Gastrocnemius medialis (tissue), 4 donors: ENCODE data around the gene KRTAP9-6. TPM values are rescaled to one million over a fixed set of nuclear protein-coding genes. Genes with fewer than 3 reads are reported as not detected.
"Not testable (repeated sequence)": the region's sequence is repeated elsewhere in the genome, so short reads cannot be mapped to it uniquely, and the experiment has no call there.

Source experiments
- ATAC-seq, 2 donors: fragments of 150-250 bp; one replicate each; pipeline ENCODE4 v1.9.1; 2016
- DNase-seq, 2 donors: peaks; one replicate each; pipeline ENCODE4 v3.0.0-alpha.2; 2019
- H3K27ac ChIP-seq, 4 donors: fragments of 200-600 bp; sonication (generic); 1 replicate in 1 of 4; 2 replicates in 3 of 4; pipeline ENCODE4 v1.5.1; 2016 to 2018; ENCODE audit warnings: mild to moderate bottlenecking in 2 of 4, moderate library complexity in 1 of 4
- H3K27me3 ChIP-seq, 3 donors: fragments of 200-600 bp; sonication (generic) in 2 of 3; 1 replicate in 1 of 3; 2 replicates in 2 of 3; pipeline versions ENCODE4 v1.5.1 to v1.6.0; 2016 to 2019; ENCODE audit warnings: mild to moderate bottlenecking in 1 of 3, moderate library complexity in 1 of 3
- H3K36me3 ChIP-seq, 2 donors: fragments of 200-600 bp; sonication (generic) in 1 of 2; one replicate each; pipeline ENCODE4 v1.5.1; 2017 to 2018
- H3K4me1 ChIP-seq, 2 donors: fragments of 200-600 bp; sonication (generic) in 1 of 2; one replicate each; pipeline ENCODE4 v1.5.1; 2016 to 2017; ENCODE audit warnings: mild to moderate bottlenecking in 2 of 2
- H3K4me3 ChIP-seq, 4 donors: fragments of 200-600 bp; sonication (generic) in 3 of 4; 1 replicate in 1 of 4; 2 replicates in 3 of 4; pipeline ENCODE4 v1.5.1; 2016 to 2019; ENCODE audit warnings: mild to moderate bottlenecking in 2 of 4
- H3K9me3 ChIP-seq, 3 donors: fragments of 200-600 bp; sonication (generic) in 2 of 3; 1 replicate in 1 of 3; 2 replicates in 2 of 3; pipeline ENCODE4 v1.5.1; 2016 to 2019
- CTCF ChIP-seq, 5 experiments: fragments of 450-650 bp in 3 of 5; fragments of 200-600 bp in 2 of 5; sonication (generic) in 2 of 5; IDR thresholded peaks in 4 of 5; conservative IDR thresholded peaks in 1 of 5; 1 replicate in 4 of 5; 2 replicates in 1 of 5; pipeline ENCODE4 v1.5.1; 2016 to 2019; ENCODE audit warnings: antibody characterized with exemption in 5 of 5, mild to moderate bottlenecking in 3 of 5, moderate library complexity in 3 of 5
- POLR2A ChIP-seq, 2 donors: fragments of 450-650 bp; IDR thresholded peaks; one replicate each; pipeline ENCODE4 v1.6.1; 2017; ENCODE audit warnings: antibody characterized with exemption in 2 of 2, mild to moderate bottlenecking in 2 of 2, moderate library complexity in 2 of 2
- in situ Hi-C, 4 donors: fragments of 200-750 bp; cut with MboI; loops; one replicate each; pipeline versions ENCODE4 v1.15.0 to v1.8.0; 2017; ENCODE audit warnings: low sequenced_read_pairs in 4 of 4
- intact Hi-C: fragments of 100-400 bp; cut with DNase I; formaldehyde crosslinking; loops from one replicate; pipeline ENCODE4 v1.15.1; 2023; ENCODE audit warnings: low total_unique reads
- total RNA-seq, 4 donors: library from RNA; depleted of rRNA; stranded (reverse); fragments of >200 nt; gene quantifications; one replicate each; pipeline versions ENCODE4 v1.1.0 to v1.2.3, GENCODE V29; 2016

Gene KRTAP9-6
- not detected for total RNA-seq

GRCh38 chr17:41265078-41265477 is at the start of gene KRTAP9-6:
Gene KRTAP9-6 (plus strand): TSS chr17:41265378. CDS start chr17:41265378, 0 bp downstream.
- no peak for TF ChIP-seq CTCF (IDR thresholded peaks at IDR 0.05 in 4 of 5, conservative IDR thresholded peaks at IDR 0.05 in 1 of 5)
- no peak for TF ChIP-seq POLR2A (IDR thresholded peaks at IDR 0.05)

GRCh38 chr17:41215681-41216080 is 49.5 kb upstream of the KRTAP9-6 start:
- Histone ChIP-seq H3K36me3 (no peaks in the 10 kb centered on the region), H3K27me3 (peaks cover 0 to 4% (median 3%) of the 10 kb centered on the region in 3 donors), H3K4me1 (no peaks in the 10 kb centered on the region), H3K27ac (no peak overlapping the region), H3K4me3 (no peak overlapping the region), H3K9me3 (no peaks in the 10 kb centered on the region)
- ATAC-seq: no peak
- DNase-seq: no peak
- intact Hi-C loops (no loop called here), in situ Hi-C loops (no loop called here)
- no peak for TF ChIP-seq CTCF (IDR thresholded peaks at IDR 0.05 in 4 of 5, conservative IDR thresholded peaks at IDR 0.05 in 1 of 5)
- TF ChIP-seq POLR2A (IDR thresholded peaks at IDR 0.05): no peak

More at GRCh38 chr17:41265078-41265477, at the start of gene KRTAP9-6:
- Histone ChIP-seq H3K27me3 (peaks cover 0 to 3% (median 0%) of the 10 kb centered on the region in 3 donors), H3K9me3 (no peaks in the 10 kb centered on the region), H3K4me3 (no peak within 1 kb of the TSS), H3K36me3 (no peaks in the 10 kb centered on the region), H3K27ac (no peak within 1 kb of the TSS), H3K4me1 (no peaks in the 10 kb centered on the region)
- ATAC-seq: no peak
- in situ Hi-C loops: loop anchor here in 1 of 4 donors (25.0 kb wide), 1 partner anchor 103 kb away; the partner anchor contains the start of genes KRTAP4-3 and KRTAP4-4
- intact Hi-C loops: no loop called here
- DNase-seq: no peak

GRCh38 chr17:41223821-41224220 is 41.4 kb upstream of the KRTAP9-6 start:
- no peaks in the 10 kb centered on the region for H3K4me1 ChIP-seq
- in situ Hi-C loops (no loop called here), intact Hi-C loops (no loop called here)
- H3K4me3 ChIP-seq: no peak overlapping the region
- no peak for DNase-seq
- TF ChIP-seq POLR2A (IDR thresholded peaks at IDR 0.05) (no peak), CTCF (IDR thresholded peaks at IDR 0.05 in 4 of 5, conservative IDR thresholded peaks at IDR 0.05 in 1 of 5) (no peak)
- H3K9me3 ChIP-seq: no peaks in the 10 kb centered on the region
- no peak for ATAC-seq
- no peak overlapping the region for H3K27ac ChIP-seq
- H3K27me3 ChIP-seq: peaks cover 0 to 3% (median 2%) of the 10 kb centered on the region in 3 donors
- H3K36me3 ChIP-seq: no peaks in the 10 kb centered on the region

GRCh38 chr17:41226051-41226450 is 39.1 kb upstream of the KRTAP9-6 start:
- H3K36me3 ChIP-seq: no peaks in the 10 kb centered on the region
- intact Hi-C loops: no loop called here
- in situ Hi-C loops: no loop called here
- H3K27me3 ChIP-seq: peaks cover 0 to 4% (median 3%) of the 10 kb centered on the region in 3 donors
- H3K4me3 ChIP-seq: no peak overlapping the region
- no peak for TF ChIP-seq POLR2A (IDR thresholded peaks at IDR 0.05)
- TF ChIP-seq CTCF (IDR thresholded peaks at IDR 0.05 in 4 of 5, conservative IDR thresholded peaks at IDR 0.05 in 1 of 5): no peak
- H3K4me1 ChIP-seq: no peaks in the 10 kb centered on the region
- no peak overlapping the region for H3K27ac ChIP-seq
- ATAC-seq (no peak), DNase-seq (no peak)
- H3K9me3 ChIP-seq: no peaks in the 10 kb centered on the region

- ATAC-seq, H3K9me3 ChIP-seq, H3K27me3 ChIP-seq, H3K4me1 ChIP-seq, H3K4me3 ChIP-seq, in situ Hi-C loops, H3K27ac ChIP-seq, H3K36me3 ChIP-seq, DNase-seq, intact Hi-C loops: not testable (repeated sequence)
Measured at GRCh38 chr17:41226598-41227095, 38.5 kb upstream of the KRTAP9-6 start, which contains the start of gene KRTAP9-2. Gene KRTAP9-2 (plus strand): TSS chr17:41226648. CDS start chr17:41226655, 7 bp downstream.
